ENCODE data around the gene DSCAML1.

The DSCAML1 gene

DNA sequence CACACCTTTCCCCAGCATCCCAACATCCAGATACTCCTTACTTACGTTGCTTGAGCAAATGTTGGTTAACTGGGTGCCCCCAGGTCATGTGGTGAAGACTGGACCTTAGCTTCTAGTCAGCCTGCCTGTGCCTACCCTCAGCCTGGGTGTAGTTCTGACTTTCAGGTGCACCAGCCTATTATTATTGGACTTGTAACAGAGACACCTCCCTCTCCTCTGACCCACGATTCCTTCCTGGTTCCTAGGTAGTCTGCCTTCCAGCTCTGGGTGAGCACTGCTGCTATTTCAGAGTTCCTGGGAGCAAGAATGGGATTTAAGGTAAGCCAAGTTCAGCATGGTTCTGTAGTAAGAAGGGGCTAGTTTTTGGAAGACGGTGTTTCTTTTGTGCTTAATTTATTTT, 138.2 kb downstream of the DSCAML1 start:
- DNase-seq = no peak

DNA sequence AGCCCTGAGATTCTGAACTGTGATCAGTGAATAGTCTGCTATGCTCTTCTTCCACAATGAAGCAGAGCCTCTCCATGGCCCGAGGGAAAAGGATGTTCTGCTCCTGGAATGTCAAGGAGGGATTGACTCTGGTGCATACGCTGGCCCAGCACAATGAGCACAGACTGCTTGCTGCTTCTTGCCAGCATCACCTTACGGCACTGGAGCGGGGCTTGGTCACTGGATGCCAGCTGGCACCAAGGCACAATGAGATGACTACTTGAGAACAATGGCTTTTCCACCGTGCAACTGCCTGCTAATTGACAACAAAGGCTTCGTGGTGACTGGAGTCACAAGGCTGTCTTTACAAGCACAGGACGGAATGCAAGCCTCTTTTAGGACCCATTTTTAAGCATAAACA, 139.2 kb downstream of the DSCAML1 start:
- DNase-seq = peak in 11 of 14 donors; percentile 38 to 88 (median 70)

DNA sequence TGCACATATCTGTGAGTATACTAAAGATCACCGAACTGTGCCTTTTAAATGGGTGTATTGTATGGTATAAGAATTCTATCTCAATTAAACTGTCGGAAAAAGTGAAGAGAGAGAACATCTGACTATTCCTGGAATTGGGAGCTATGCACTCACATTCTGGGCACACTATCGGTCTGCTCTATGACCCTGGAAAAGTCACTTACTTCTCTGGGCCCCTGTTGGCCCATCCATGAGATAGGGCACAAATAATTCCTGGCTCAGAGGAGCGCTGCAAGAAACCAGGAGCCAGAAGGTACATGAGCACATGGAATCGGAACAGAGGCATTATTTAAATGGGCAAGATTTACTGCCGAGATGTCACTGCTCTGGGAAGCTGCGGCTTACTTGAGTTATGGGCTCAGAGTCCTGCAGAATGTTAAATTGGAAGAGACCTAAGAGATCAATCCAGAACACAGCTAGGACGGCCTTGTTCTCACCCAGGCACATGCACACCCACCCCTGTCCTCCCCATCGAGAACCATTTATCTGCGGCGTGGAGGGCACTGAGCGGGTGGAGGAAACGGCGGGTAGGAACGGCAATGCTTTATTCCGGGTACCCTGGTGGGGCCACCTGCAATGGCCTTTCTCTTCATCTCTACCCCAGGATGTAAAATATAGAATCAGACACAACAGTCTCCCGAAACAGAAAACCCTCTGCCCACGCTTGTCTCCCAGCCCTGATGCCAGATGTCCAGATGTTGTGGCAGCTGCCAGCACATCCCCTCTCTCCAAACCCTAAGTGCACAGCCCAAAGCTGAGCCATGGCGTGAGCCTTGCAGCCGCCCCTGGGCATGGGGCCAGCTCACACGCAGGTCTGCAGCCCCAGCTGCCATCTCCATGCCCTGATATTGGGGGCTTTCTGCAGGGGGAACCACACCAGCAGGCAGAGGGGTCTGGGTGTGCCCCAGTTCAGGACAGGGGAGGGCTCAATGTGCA, 142.4 kb downstream of the DSCAML1 start:
- DNase-seq = no peak

DNA sequence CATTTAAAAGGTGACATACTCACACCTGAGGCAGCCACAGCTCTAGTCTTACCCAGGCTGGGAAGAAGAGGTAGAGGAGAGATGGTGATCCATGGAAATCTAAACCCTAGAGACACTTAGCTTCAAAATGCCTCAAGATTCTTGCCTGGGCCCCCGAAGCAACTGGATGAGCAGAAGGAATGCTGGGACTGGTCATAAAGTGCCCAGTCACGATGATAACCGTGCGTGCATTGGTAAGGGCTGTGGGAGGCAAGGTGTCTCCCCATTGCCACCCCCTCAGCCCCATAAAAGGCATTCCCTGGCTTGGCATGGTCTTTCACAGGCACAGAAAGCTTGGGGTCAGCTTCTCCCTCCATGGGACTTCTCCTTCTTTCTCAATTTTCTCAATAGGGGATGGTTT, 144.5 kb downstream of the DSCAML1 start:
- no peak for DNase-seq

DNA sequence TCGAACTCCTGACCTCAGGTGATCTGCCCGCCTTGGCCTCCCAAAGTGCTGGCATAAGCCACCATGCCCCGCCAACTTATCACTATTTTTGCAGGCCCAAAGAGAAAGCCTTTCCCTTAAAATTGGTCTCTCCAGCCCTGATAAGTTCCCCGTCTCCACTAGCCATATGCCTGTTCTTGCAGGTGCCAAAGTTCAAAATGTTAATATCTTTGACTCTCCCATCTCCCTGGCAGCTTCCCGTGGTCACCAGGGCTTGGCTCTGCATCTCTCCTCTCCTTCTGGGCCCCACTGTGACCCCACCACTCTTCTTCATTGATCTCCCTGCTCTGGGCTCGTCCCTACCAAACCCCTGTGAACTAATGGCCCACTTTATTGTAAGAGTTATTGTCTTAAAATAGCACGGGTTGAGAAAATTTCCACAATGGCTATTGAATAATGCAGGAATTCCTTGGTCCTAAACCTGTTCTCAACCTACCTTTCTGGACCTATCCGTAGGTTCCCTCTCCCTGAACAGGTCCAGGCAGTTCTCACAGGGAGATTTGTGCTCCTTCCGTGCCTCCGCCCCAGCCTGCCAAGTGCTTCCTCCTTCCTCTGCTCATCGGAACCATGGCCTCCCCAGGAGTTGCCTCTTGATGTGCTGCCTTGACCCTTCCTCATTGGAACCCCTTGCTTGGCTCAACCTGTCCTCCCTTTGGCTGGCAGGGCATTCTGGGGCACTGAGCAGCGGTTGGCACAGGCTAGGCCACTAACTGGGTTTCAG, 147.5 kb downstream of the DSCAML1 start:
- DNase-seq = no peak

DNA sequence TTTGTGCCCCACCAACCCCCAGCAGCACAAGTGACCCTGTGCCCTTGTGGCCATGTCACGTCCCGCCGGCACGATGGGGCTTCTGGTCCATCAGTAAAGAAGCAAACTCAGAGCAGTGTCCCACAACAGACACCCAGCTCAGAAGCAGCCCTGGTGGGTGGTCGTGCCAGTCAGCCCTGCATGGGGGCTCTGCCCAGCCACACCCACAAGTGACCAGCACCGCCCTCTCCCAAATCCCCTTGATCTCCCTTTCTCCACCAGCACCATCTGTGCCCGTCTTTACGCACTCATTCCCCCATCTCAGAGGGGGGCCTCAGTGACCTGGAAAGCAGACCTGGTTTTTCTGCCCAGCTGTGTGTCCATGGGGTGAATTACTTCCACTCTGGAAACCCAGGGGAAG, 149.1 kb downstream of the DSCAML1 start:
- no peak for DNase-seq

DNA sequence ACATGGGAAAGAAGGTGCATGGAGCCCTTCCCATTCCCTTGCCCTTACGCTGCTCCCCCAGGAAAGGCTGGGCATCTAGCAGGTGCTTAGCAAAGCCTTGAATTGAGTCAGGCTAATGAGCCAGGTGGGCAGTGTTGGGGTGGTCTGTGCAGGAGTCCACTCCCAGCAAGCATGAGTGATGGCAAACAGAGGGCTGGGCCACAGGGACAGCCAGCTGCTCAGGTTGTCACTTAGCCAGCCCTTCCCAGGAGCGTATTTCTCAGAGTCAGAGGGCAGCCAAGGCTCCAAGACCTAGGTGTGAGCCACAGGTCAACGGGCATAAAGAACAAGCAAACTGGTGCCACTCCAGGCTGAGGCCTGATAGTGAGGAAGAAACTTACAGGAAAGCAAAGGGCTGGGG, 149.8 kb downstream of the DSCAML1 start:
- DNase-seq = no peak

DNA sequence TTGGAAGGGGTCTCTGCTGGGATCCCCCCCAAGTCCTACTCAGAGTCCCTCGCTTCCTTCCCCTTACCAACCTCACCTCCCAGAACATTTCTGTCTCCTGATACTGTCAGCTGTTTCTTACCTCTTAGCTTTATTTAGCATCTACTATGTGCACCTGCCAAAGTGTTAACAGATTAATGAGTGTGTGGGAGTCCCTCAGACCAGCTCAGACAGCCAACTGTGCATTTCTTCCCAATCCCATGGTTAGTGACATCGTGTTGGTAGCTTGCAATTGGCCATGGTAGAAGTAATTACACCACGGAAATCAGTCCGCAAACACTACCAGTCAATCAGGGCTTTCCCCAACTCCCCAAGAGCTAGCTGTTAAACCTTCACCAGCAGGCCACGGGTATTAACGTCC, 150.6 kb downstream of the DSCAML1 start:
- no peak for DNase-seq

DNA sequence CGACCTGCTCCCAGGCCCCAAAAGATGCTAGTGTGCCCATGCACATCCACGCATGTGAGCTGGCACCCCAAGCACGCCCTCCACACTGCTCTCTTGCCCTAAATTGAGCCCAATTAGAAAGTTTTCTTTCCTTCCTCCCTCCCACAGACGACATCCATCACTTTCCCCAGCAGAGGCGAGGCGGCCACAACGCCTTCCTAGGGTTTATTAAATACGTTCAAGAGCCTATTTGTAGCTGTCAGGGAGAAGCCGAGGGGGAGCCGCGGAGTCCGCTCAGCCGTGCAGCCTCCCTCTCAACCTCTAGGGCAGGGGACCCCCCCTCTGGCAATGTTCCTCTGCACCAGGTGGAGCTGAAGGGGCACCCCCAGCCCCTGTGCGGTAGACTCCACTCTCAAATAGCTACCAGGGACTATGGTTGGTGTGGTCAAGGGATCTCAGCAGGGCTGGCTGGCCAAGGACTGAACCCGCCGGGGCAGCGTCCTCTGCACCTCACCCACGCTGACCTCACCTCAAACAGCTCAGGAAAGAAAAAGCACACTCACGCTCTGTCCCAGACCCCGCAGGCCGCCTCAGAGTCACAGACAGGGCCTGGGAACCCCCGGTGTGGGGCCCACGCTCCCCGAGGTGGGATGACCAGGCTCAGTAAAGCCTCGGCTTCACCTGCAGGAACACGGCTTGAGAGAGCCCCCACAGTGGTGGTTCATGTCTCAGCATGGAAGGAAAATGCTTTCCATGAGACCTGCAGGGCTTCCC, 152.4 kb downstream of the DSCAML1 start:
- DNase-seq = no peak

DNA sequence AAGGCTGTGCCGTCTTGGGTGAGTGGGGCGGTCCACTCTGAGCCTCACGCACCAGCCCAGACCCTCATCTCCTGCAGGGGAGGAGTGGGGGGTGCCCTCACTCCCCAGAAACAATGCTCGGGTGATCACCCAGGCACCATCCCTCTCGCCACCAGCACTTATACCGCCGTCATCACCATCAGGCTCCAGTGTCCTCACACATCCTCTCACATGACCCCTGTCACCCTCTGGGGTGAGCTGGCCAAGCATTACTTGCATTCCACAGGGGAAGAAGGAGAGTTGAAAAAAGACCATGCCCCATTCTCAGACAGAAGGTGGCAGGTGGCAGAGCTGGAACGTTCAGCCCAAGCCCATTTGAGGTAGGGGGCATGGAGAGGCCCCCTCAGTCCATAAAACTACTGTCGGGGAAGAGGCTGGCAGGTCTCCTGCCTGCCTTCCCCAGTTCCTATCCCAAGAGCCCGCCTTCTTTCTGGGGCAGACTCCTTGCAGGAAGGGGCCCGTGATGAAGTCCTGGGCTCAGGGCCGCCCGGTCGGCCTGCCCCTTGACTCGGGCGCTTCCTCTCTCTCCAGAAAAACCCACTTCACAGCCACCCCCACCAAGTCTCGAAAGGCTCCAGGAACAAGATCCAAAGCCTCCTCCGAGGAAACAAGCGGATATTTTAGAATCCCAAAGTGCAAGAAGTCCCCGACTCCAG, 153.3 kb downstream of the DSCAML1 start:
- DNase-seq = peak in 1 of 14 donors; percentile 22

DNA sequence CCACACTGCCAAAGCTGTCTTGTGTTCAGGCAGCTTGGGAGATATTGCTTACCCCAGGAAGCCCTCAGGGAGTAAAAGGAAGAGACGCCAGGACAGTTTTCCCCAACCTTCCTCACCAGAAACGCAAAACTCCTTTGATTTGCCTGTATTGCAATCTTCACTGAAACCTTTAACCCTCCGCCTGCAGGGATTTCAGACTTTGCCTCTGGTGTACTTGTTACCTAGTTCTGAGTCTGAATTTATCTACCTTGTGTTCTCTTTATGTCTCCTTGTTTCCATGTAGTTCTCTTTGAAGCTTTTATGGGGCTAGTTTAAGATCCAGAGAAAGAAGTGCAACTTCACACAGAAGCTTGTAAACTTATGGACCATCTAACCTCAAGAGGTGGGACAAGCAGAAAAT, 154.2 kb downstream of the DSCAML1 start:
- no peak for DNase-seq

DNA sequence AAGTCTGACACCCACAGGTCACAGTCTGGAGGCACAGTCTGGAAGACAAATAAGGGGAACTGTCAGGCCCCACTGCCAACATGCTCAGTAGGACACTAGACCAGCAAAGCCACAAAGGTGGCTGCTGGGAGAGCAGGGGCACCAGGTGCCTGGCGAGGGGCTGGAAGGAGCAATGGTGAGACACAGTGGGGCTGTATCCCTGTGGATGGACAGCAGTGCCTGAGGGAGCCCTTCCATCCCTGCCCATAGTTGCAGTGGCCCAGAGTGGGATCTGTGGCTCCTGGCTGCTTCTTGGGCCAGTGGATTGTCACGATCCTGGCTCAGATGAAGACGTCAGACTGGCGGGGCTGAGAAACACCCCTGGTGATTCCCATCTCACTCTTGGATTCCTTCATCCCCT, 154.6 kb downstream of the DSCAML1 start:
- no peak for DNase-seq

DNA sequence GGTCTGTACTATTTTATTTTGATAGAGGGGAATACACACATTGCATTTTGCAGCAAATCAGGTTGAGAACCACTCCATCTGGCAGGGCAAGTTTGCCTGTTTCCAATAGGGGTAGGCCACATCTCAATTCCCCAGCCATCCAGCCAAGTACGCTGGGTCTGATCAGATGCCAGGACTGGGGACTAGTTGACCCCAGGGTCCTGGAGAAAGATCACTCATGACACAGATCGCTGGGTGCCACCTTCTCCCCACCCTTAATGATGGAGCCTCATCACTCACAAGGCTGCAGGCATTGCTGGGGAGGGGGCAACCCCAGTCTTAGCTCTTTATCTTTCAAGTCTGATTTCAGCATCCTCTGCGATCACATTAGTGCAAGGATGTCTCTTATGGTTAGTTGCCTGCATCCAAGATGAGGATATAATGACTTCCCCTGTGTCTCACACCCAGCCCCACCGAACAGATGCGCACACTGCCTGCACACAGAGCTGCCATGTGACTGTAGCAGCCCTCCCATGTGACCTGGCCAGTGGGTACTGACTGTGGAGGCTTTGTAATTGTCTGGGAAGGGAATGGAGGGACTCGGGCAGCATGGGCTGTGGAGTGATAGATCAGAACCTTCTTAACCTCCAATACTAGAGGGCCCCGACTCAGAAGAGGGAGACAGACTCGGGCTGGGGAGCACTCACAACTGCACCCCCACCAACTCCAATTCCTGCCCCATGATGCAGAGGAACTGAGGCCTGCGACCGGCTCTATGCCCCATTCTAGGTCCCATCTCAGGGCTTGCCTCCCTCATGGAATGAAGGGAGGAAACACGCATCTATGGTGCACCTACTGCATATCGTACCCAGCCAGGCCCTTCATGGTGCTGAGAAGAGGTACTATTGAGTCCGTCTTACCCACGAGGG, 155.8 kb downstream of the DSCAML1 start:
- DNase-seq = peak in 12 of 14 donors; percentile 42 to 88 (median 78)

DNA sequence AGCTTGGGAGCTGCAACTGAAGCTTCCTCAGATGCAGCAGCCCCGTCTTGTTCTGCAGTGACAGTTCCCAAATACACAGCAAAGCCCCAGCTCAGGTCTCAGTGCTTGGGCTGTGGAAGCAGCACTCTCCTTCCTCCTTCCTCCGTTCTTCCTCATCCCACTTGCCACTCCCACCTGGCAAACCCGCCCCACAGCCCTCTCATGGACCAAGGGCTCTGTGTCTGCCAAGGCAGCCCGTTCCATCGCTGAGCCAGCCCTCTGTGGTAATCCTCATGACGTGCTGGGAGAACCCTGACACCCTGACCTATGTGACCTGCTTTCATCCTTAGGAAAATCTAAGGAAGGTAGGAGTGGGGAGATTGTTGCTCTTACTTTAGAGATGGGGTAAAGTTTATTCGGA, 157.0 kb downstream of the DSCAML1 start:
- DNase-seq = no peak

DNA sequence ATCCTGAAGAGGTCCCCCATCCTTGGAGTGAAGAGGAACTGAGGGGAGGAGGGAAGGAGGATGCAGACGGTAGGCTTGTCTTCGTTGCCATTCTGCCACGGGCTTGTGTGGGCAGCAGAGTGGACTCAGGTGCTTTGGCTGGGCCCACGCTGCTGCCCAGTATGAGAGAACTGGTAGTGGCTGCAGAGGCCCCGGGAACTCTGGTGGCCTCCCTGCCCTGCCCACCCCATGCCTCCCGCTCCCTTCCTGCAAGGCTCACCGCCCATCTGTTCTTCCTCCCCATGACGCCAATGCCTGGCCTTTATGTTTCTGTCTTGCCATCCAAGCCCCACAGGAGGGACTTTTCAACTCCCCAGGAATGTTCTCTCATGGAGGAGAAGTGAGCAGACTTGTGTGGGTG, 157.4 kb downstream of the DSCAML1 start:
- no peak for DNase-seq

DNA sequence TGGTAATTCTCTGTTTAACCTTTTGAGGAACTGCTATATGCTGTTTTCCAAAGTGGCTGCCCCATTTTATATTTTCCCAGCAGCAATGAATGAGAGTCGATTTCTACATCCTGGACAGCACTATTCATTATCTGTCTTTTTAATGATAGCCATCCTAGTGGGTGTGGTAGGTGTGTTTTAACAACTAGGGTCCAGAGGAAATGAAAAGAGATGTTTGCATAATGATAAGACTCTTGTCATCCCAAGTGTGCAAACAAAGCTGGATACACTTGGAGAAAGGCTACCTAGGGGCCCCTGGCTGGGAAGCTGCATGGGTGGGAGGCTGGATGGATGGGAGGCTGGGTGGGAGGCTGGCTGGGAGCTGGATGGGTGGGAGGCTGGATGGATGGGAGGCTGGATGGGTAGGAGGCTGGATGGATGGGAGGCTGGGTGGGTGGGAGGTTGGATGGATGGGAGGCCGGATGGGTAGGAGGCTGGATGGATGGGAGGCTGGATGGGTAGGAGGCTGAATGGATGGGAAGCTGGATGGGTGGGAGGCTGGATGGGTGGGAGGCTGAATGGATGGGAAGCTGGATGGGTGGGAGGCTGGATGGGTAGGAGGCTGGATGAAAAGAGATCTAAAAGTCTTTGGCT, 158.0 kb downstream of the DSCAML1 start:
- DNase-seq = no peak

DNA sequence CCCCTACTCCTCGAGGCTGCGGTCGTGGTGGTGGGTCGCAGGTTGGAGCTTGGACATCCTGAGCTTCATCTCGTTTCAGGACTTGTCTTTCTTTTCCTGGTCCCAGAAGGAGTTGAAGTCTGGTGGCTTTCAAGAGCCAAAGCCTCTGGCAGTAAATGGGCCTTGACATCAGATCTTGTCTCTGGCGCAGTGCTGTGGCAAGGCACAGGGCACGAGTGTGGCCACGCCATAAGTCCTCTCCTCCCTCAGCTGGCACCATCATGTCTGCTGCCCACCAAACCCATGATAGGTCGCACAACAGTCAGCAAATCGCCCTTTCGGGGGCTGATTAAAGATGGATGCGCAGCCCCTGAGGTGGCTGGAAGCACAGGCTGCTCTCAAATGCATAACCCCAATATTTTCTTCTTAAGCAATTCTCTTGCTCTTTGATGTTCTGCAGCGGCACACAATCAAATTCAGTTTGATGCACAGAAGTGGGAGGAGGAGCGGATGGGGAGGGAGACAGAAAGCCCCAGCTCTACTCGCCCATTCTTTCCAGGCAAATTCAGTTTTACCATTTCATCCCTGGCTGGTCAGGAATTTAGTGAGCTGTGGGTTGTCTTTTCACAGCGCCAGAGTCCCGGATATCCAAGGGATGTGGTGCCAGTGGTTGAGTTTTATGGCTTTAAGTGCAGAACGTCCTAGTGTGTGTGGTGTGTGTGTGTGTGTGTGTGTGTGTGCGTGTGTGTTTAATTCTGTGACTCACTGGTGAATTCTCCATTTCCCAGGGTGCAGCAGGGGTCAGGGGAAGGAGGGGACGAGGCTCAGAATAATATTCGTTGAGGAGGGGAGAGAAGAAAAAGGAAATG, 162.0 kb downstream of the DSCAML1 start:
- no peak for DNase-seq

DNA sequence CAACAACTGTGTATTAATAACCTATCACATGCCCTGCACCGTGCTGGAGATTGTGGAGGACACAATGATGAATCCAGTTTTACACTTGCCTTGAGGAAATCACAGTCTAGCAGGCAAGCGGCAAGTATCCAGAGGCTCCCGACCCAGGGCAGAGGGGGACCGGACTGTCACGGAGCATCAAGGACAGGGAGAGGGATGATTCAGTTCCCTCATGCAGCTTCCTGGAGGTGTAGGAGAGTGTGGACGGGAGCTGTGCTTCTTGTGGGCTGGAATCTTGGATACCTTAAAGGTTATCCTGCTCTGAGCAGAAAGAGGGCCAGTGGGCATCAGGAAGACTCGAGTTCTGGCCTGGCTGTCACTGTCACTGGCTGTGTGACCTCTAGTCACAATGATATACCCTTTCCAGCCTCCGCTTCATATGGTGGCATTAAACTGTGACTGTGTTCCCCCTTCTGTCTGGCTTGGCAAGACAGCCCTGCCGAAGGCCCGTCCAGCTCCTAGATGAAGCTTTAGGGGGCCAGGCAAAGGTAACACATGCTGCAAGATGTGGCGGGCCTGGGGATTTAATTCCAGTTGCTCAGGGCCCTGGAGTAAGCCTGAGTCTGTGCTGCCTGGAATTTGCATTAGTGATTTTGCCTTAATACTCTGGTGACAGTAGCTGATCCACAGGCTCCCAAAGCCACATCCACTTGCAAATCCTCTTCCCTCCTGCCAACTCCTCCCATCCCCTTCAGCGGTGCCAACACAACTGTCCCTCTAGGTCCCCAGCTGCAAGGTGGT, 162.8 kb downstream of the DSCAML1 start:
- DNase-seq = no peak

Data from C1 segment of cervical spinal cord (tissue), 14 donors.